ENCODE measurements around the gene GPC6. TPM values are rescaled to one million over a fixed set of nuclear protein-coding genes. Genes with fewer than 3 reads are reported as not detected.

Gene GPC6
- total and polyA plus RNA-seq, 9 of the 15 experiments (the other 6 are each of a cell fraction or from before 2014, with no cell fraction given): under 0.01 to 0.20 (median 0.01) TPM; not detected in 4

DNA sequence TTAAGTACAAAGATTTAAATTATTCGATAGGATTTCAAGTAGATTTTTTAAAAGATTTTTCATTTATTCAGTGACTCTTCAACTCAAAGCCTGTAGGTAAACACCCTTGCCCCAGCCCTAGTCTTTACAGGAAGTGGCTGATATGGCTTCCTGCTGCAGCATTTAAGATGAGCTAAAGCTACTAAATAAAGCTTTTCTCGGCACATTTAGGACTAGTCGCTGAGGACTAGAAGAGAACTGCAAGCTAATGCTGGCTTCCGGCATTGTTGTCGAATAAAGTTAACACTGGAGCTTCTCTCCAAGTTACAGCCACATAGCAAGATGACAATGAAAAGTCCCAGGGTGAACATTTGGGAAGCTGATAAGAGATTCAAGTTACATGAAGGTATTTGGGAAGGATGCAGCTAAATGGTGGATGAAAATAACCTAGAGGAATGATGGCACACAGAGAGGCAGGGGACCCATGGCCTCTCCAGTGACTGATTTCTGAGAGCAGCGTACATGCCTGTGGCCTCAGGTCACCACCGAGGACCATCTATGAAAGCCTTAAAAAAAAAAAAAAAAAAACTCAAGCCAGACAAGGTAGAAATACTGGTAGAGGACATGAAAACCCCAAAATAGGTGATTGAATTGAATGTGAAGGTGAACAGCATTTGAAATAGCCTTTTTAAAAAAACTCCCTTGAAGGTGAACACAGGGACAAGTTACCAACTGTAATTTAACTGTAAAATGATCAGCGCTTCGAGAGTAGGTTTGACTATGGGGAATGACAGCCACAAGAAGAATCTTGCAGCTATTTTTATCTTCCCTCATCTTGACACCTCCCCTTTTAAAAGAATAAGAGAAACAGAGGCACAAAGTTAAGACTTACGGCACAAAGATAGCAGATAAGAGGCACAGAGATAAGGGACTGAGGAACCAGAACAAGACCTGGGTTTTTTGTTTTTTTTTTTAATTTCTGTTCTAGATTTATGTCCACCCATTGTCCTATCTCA lies 1097.5 kb downstream of the GPC6 start:
- H3K9me3 ChIP-seq (replicated peaks; ENCODE audit: control insufficient read depth, insufficient read depth, low read depth, low read length): no peaks in the 10 kb centered on the region
- H3K9me1 ChIP-seq (ENCODE audit: control insufficient read depth, insufficient read depth, low read length): no peaks in the 10 kb centered on the region
- no TSS peak for BruUV-seq (replicated peaks)
- no peak for FAIRE-seq
- no peaks in the 10 kb centered on the region for H3K4me1 ChIP-seq (replicated peaks in 1 of 2; ENCODE audit: control insufficient read depth in 2 of 2, insufficient read depth in 2 of 2, low read length in 2 of 2)
- no peaks in the 10 kb centered on the region for H4K20me1 ChIP-seq (replicated peaks; ENCODE audit: control insufficient read depth, insufficient read depth, low read length)
- WGBS (ENCODE audit: insufficient coverage, low coverage, missing lambda C conversion rate): 1% methylated on average over 10 of the region's 10 CpGs
- ChIA-PET POLR2A (interaction anchor here (0.6 kb wide), 1 partner anchor 30 kb away, joined by 4 read pairs; no protein-coding TSS in a partner anchor), CTCF (ENCODE audit: low intra/inter-chr PET ratio) (no interaction called here)
- H3K27ac ChIP-seq (ENCODE audit: extremely low read depth, low read depth, low read length): no peak overlapping the region
- intact Hi-C loops (cut with micrococcal nuclease) (no loop called here), in situ Hi-C loops (cut with MboI) (no loop called here)
- no peaks in the 10 kb centered on the region for H3K27me3 ChIP-seq (ENCODE audit: control insufficient read depth in 2 of 2, insufficient read depth in 2 of 2, low read length in 2 of 2)
- no peaks in the 10 kb centered on the region for H3K79me2 ChIP-seq (ENCODE audit: control insufficient read depth, insufficient read depth, low read length)
- no peak overlapping the region for H3K4me2 ChIP-seq (ENCODE audit: insufficient read depth, low read length)
- H2AFZ ChIP-seq (ENCODE audit: low read depth, low read length): no peak overlapping the region
- no peak overlapping the region for H3K9ac ChIP-seq (ENCODE audit: insufficient read depth in 1 of 2, low read depth in 2 of 2, low read length in 2 of 2)
- no peak for DNase-seq (ENCODE audit: extremely low read depth in 1 of 4, low spot score in 3 of 4)
- H3K36me3 ChIP-seq (ENCODE audit: control insufficient read depth, insufficient read depth, low read length): no peaks in the 10 kb centered on the region
- no peak overlapping the region for H3K4me3 ChIP-seq
- no peak for ATAC-seq
- TF ChIP-seq FOXK2 (conservative IDR thresholded peaks at IDR 0.05 in 1 of 2, IDR thresholded peaks at IDR 0.05 in 1 of 2; ENCODE audit: low read depth in 2 of 2) (no peak), DACH1 (IDR thresholded peaks at IDR 0.05; ENCODE audit: partially characterized antibody) (no peak), FOXA3 (CRISPR knock-in tag; conservative IDR thresholded peaks at IDR 0.05 in 1 of 2, IDR thresholded peaks at IDR 0.05 in 1 of 2) (no peak), ZNF232 (CRISPR knock-in tag; IDR thresholded peaks at IDR 0.05) (no peak)
- TF ChIP-seq, protein P1, sequence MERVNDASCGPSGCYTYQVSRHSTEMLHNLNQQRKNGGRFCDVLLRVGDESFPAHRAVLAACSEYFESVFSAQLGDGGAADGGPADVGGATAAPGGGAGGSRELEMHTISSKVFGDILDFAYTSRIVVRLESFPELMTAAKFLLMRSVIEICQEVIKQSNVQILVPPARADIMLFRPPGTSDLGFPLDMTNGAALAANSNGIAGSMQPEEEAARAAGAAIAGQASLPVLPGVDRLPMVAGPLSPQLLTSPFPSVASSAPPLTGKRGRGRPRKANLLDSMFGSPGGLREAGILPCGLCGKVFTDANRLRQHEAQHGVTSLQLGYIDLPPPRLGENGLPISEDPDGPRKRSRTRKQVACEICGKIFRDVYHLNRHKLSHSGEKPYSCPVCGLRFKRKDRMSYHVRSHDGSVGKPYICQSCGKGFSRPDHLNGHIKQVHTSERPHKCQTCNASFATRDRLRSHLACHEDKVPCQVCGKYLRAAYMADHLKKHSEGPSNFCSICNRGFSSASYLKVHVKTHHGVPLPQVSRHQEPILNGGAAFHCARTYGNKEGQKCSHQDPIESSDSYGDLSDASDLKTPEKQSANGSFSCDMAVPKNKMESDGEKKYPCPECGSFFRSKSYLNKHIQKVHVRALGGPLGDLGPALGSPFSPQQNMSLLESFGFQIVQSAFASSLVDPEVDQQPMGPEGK (CRISPR knock-in tag; IDR thresholded peaks at IDR 0.05; ENCODE audit: borderline replicate concordance): no peak
- TF ChIP-seq, protein P2, sequence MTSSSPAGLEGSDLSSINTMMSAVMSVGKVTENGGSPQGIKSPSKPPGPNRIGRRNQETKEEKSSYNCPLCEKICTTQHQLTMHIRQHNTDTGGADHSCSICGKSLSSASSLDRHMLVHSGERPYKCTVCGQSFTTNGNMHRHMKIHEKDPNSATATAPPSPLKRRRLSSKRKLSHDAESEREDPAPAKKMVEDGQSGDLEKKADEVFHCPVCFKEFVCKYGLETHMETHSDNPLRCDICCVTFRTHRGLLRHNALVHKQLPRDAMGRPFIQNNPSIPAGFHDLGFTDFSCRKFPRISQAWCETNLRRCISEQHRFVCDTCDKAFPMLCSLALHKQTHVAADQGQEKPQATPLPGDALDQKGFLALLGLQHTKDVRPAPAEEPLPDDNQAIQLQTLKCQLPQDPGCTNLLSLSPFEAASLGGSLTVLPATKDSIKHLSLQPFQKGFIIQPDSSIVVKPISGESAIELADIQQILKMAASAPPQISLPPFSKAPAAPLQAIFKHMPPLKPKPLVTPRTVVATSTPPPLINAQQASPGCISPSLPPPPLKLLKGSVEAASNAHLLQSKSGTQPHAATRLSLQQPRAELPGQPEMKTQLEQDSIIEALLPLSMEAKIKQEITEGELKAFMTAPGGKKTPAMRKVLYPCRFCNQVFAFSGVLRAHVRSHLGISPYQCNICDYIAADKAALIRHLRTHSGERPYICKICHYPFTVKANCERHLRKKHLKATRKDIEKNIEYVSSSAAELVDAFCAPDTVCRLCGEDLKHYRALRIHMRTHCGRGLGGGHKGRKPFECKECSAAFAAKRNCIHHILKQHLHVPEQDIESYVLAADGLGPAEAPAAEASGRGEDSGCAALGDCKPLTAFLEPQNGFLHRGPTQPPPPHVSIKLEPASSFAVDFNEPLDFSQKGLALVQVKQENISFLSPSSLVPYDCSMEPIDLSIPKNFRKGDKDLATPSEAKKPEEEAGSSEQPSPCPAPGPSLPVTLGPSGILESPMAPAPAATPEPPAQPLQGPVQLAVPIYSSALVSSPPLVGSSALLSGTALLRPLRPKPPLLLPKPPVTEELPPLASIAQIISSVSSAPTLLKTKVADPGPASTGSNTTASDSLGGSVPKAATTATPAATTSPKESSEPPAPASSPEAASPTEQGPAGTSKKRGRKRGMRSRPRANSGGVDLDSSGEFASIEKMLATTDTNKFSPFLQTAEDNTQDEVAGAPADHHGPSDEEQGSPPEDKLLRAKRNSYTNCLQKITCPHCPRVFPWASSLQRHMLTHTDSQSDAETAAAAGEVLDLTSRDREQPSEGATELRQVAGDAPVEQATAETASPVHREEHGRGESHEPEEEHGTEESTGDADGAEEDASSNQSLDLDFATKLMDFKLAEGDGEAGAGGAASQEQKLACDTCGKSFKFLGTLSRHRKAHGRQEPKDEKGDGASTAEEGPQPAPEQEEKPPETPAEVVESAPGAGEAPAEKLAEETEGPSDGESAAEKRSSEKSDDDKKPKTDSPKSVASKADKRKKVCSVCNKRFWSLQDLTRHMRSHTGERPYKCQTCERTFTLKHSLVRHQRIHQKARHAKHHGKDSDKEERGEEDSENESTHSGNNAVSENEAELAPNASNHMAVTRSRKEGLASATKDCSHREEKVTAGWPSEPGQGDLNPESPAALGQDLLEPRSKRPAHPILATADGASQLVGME (CRISPR knock-in tag; IDR thresholded peaks at IDR 0.05): no peak
